ENCODE data around the gene MRTFA.

The MRTFA gene

DNA sequence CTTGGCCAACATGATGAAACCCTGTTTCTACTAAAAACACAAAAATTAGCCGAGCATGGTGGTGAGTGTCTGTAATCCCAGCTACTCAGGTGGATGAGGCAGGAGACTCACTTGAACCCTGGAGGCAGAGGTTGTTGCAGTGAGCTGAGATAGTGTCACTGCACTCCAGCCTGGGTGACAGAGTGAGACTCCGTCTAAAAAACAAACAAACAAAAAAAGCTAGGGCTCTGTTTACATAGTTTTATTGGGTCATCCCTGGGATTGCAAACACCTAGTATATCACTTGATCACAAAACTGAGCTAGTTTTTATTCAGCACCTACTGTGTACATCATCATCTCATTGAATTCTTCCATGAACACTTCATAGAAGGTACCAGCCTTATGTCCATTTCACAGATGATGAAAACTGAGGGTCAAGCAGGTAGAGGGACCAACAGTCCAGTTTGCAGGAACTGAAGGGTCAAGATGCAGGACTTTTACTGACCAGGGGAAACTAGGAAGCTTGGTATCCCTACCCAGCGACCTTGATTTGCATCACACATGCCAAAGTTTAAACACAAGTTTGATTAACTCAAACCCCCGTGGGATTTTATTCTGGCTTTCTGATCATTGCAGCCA, 9.2 kb upstream of the MRTFA start:
- no peak for TF ChIP-seq ZFX (IDR thresholded peaks at IDR 0.05; ENCODE audit: borderline replicate concordance)
- TF ChIP-seq, protein P1, sequence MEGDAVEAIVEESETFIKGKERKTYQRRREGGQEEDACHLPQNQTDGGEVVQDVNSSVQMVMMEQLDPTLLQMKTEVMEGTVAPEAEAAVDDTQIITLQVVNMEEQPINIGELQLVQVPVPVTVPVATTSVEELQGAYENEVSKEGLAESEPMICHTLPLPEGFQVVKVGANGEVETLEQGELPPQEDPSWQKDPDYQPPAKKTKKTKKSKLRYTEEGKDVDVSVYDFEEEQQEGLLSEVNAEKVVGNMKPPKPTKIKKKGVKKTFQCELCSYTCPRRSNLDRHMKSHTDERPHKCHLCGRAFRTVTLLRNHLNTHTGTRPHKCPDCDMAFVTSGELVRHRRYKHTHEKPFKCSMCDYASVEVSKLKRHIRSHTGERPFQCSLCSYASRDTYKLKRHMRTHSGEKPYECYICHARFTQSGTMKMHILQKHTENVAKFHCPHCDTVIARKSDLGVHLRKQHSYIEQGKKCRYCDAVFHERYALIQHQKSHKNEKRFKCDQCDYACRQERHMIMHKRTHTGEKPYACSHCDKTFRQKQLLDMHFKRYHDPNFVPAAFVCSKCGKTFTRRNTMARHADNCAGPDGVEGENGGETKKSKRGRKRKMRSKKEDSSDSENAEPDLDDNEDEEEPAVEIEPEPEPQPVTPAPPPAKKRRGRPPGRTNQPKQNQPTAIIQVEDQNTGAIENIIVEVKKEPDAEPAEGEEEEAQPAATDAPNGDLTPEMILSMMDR (IDR thresholded peaks at IDR 0.05): no peak
- H3K27ac ChIP-seq: no peak overlapping the region

DNA sequence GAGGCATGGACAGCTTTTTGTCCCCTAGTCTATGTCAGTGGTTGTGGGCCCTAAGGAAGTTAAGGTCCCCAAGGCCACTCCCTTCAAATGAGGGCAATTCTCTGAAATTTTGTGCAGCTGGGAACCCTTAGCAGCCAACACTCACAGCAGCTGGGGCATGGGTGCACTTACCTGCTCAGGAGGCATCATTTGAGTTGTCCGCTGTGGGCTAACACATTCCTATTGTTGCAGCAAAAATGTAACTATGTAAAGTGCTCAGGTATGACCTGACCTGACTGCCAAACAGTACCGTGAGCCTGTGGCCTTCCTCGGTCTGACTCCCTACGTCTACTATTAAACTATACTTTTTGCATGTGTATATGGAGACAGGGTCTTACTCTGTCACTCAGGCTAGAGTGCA, 5.8 kb upstream of the MRTFA start:
- no peak overlapping the region for H3K27ac ChIP-seq

DNA sequence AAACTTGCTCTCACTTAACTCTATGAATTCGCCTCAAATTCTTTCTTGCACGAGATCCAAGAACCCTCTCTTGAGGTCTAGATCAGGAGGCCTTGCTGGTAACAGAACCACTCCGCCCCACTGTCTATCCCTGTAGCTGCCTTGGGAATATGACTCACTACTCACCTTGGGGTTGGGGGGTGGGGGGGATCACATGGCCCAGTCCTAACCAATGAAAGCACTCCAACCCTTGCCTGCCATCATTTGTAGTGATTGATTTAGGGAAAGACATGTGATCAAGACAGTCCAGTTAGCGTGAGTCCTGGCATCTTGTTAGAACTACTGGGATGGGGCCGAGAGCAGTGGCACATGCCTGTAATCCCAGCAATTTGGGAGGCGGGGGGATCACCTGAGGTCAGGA, 4.8 kb upstream of the MRTFA start:
- TF ChIP-seq, protein P1 (IDR thresholded peaks at IDR 0.05): no peak
- TF ChIP-seq ZFX (IDR thresholded peaks at IDR 0.05; ENCODE audit: borderline replicate concordance): no peak
- no peak overlapping the region for H3K27ac ChIP-seq

More for the DNA sequence above, 5.8 kb upstream of the MRTFA start:
- TF ChIP-seq ZFX (IDR thresholded peaks at IDR 0.05; ENCODE audit: borderline replicate concordance): no peak
- TF ChIP-seq, protein P1 (IDR thresholded peaks at IDR 0.05): no peak

DNA sequence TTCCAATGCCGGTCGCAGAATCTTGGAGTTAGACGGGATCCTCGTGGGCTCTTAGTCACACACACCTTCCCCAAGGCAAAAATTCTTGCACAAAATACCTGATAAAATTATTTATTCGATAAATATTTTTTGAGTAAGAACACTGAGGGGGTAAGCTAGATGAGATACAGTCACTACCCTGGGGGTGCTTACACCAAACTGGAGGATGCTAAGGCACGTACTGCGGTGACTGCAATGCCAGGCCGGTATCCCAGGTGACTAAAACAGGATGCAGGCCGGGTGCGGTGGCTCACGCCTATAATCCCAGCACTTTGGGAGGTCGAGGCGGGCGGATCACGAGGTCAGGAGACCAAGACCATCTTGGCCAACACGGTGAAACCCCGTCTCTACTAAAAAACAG, 1.7 kb upstream of the MRTFA start:
- TF ChIP-seq, protein P1 (IDR thresholded peaks at IDR 0.05): no peak
- TF ChIP-seq ZFX (IDR thresholded peaks at IDR 0.05; ENCODE audit: borderline replicate concordance): no peak
- H3K27ac ChIP-seq: no peak overlapping the region

DNA sequence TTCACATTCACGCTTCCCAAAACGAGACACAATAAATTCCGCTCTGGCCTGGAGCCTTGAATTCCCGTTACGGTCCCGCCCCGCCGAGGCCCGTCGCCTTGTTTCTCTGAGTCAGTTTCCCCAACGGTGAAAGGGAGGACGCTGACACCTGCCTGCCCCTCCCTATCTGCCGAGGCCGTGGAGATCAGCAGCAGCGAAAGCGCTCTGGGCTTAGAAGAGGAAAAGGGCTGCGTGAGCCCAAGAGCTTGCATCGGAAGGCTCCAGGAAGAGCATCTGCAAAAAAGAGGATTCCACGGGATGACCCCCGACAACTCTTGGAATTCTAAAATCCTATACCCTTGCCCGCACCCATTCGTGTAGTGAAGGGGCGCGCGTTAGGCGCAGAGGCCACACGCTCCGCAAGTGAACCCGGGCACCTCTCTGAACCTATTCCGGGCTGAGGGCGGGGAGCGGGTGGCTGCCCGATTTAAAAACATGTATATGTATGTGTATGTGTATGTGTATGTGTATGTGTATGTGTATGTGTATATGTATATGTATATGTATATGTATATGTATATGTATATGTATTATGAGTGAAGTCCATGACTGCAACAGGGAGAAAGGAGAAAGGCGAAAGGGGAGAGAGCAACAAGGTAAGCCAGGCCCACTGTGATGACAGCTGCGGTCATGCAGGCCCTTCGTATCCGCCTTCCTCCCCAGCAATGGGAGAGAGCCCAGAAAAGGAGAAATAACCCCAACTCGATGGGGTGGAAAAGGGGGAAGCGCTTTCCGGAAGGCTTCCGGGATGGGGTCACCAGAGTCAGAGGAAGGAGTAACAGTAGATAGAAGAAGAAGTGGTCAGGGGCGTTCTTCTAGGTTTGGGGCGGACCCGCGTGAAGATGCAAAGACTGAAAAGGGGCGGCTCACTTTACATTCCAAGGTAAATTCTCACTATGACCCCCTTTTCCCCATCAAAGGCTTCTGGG, 948 bp upstream of the MRTFA start:
- TF ChIP-seq, protein P1 (IDR thresholded peaks at IDR 0.05): no peak
- no peak for TF ChIP-seq ZFX (IDR thresholded peaks at IDR 0.05; ENCODE audit: borderline replicate concordance)
- H3K27ac ChIP-seq: peak overlapping the region; percentile 64

DNA sequence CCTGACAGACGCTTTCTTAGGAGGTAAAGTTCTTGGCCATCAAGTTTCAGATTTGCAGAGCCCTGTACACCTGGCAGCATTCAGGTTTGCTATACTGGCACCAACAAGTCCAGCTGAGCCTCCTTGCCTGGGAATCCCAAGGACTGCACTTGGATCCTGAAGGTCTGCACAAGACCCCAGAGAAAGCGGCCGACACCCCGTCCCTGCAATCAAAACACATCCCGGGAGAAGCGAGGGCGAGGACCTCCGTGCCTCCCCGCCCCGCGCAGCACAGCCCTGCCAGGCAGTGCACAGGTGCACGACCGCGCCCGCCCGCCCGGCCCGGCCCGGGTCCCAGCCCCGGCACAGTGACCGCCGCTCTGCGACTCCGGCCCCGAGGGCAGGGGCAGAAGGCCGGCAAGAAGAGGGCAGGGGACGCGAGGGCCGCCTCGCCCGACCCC, 559 bp downstream of the MRTFA start:
- peak overlapping the region; percentile 64 for H3K27ac ChIP-seq
- TF ChIP-seq, protein P1 (IDR thresholded peaks at IDR 0.05): no peak
- TF ChIP-seq ZFX (IDR thresholded peaks at IDR 0.05; ENCODE audit: borderline replicate concordance): no peak

Data from 22Rv1 (cell line).